GDM1 (cell line): ENCODE measurements around the gene DCANP1.
A peak's percentile ranks its signal among the peaks of the same experiment; 100 is the strongest.
"Not testable (repeated sequence)": the region's sequence is repeated elsewhere in the genome, so short reads cannot be mapped to it uniquely, and the experiment has no call there.

Source experiments
- DNase-seq: peaks from one replicate; lab custom pipeline; 2025; lab: John Stamatoyannopoulos, UW

DCANP1 gene

GRCh38 chr5:135447298-135447929 lies at the start of gene DCANP1:
TSS of gene DCANP1 (minus strand) at chr5:135447348. CDS start at chr5:135447108, 240 bp downstream.
- no peak for DNase-seq

DNA sequence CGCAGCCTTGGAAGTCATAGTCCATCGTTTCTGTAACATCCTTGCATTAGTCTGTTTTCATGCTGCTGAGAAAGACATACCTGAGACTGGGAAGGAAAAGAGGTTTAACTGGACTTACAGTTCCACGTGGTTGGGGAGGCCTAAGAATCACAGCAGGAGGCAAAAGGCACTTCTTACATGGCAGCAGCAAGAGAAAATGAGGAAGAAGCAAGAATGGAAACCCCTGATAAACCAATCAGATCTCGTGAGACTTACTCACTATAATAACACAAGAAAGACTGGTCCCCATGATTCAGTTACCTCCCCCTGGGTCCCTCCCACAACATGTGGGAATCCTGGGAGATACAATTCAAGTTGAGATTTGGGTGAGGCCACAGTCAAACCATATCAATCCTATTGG lies 48.4 kb upstream of the DCANP1 start:
- not testable (repeated sequence) for DNase-seq

DNA sequence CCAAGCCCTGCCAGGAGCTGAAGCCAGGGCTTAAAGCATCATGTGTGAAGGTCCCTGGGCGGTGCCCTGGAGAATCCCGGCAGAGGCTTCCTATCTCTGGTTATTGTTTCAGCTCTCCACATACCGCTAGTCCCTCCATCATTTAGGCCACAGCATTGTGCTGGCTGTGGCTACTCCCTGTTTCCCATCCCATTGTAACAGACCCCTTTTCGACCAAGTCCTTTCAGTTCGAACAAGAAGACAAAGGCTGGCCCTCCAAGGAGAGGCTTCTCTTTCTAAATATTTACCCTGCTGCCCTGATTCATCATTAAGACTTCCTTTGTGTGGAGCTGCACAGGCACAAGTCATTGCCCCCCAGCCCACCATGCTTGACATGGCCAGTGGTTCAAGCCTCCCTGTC lies 47.0 kb upstream of the DCANP1 start:
- no peak for DNase-seq

DNA sequence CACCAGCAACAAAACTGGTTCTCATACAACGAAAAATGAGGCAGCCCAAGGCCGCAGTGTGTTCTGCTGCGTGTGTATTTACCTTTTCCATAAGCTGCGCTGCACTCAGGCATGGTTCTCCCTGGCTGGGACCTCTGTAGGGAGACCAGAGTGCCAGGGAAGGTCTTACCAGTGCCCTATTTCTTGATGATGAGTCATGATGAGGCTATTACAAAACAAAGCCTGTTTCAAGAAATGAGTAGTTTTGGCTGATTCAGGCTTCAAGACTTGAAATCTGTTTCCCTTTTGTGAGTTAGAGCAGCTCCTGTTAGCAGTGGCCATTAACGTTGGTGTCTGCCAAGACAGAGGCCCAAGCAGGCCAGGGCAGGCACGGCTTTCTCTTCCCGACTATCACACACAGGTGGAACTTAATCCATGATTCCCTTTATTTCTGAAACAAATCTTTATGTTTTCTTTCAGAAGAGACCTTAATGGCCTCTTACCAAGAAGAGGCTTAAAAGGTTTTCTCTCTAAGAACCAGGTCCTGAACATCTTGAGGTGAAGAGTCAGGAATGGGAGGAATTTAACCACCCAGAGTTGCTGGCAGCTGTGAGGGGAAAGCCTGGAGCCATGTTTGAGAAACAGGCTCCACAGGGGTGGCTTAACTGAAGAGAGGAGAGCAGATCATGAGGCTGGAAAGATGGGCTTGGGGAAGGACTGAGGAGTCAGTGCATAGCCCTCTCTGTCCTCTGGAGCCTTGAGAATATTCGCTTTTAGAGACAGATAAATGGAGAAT lies 46.4 kb upstream of the DCANP1 start:
- no peak for DNase-seq

- no peak for DNase-seq
These were observed 45.1 kb upstream of the DCANP1 start for GRCh38 chr5:135492319-135492626.

GRCh38 chr5:135491552-135492318 lies 44.6 kb upstream of the DCANP1 start:
- no peak for DNase-seq

DNA sequence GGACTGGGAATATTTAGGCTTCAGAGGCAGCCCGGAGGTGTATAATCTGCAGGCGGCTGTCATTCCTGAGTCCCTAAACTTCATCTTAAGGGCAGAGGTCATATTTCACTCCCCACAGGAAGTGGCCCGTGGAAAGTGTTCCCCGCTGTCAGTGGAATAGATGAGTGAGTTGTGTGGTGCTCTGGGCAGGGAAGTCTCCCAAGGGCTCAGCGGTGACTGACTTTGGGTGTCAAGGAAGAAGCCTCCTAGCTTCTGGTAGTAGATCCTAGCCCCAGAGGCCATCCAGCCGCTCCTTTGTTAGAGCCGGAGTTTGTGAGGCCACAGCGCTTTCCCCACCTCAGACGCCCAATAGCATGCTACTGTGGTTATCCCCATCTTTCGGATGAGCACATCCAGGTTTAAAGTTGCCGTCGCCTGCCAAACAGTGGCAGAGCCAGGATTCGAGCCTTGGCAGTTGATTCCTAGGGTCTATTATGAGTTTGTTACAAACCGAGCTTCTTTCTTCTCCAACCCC lies 43.9 kb upstream of the DCANP1 start:
- DNase-seq: no peak

GRCh38 chr5:135490245-135491037 lies 43.3 kb upstream of the DCANP1 start:
- DNase-seq: no peak

GRCh38 chr5:135489466-135490244 lies 42.5 kb upstream of the DCANP1 start:
- no peak for DNase-seq

GRCh38 chr5:135488727-135489465 lies 41.7 kb upstream of the DCANP1 start:
- no peak for DNase-seq

DNA sequence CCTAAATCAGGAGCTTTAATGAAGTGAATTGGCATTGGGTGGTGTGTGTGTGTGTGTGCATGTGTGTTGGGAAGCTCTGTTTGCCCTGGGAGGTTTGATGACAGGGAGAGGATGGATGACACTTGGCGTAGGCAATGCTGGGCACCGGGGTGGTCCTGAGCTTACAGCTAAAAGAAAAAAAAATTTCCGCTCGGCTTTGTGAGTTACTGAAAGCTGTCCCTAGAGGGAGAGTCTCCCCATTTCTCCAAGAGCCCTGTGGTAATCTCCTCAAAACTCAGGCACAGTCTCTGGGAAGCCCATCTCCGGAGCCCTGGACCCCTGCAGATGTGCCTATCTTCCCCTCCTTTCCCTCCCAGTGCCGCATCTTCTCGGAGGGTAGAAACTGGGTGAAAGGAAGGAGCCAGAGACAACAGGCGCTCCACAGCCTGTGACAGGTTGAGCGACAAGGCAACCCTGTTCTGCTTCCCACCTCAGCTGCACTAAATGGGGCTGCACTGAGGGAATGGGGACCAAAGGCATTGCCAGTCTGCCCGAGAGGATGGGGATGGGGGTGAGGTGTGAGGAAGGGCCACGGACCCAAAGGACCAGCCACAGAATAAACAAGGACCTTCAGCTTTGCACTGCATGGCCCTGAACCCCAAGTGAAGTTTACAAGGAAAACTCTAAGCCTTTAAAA lies 40.8 kb upstream of the DCANP1 start:
- no peak for DNase-seq

- DNase-seq: no peak
These were observed 39.9 kb upstream of the DCANP1 start for GRCh38 chr5:135487037-135487395.

- no peak for DNase-seq
These were observed 39.2 kb upstream of the DCANP1 start for GRCh38 chr5:135486131-135487036.

GRCh38 chr5:135484674-135485086 lies 37.5 kb upstream of the DCANP1 start:
- DNase-seq: no peak

- DNase-seq: no peak
These were observed 36.1 kb upstream of the DCANP1 start for GRCh38 chr5:135483254-135483653.

GRCh38 chr5:135482381-135482933 lies 35.3 kb upstream of the DCANP1 start:
- DNase-seq: no peak

DNA sequence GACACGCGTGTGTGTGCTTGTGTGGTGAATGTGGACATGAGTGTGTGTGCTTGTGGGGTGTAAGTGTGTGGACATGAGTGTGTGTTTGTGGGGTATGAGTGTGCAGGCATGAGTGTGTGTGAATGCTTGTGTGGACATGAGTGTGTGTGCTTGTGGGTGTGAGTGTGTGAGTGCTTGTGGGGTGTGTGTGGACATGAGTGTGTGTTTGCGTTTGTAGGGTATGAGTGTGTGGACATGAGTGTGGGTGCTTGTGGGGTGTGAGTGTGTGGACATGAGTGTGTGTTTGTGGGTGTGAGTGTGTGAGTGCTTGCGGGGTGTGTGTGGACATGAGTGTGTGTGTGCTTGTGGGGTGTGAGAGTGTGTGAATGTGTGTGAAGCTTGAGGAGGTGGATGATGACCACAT lies 34.8 kb upstream of the DCANP1 start:
- DNase-seq: no peak

- DNase-seq: peak; percentile 94
These were observed 34.2 kb upstream of the DCANP1 start for GRCh38 chr5:135481387-135481786.

DNA sequence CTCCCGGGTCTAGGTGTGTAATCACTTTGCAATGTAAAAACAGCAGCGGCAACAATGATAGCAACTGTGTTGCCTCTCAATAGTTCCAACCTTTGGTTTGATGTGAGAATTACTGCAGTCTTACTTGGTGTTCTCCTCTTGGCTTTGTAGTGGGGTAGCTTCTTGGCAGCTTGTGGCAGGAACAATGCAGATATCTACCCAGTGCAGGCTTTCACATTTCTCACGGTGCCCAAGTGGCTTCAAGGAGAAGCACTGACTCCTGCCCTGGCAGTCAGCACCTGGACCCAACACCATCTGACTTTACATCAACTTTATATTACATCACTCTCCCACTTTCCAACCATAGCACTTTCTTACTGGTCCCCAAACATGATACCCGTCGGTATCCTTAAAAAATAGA lies 33.4 kb upstream of the DCANP1 start:
- DNase-seq: no peak
